Activated CD8-positive, alpha-beta memory T cell treated with anti-CD3 and anti-CD28 coated beads for 4 hours (primary cell): ENCODE data around the gene CIB2.
A peak's percentile ranks its signal among the peaks of the same experiment; 100 is the strongest.

Experiments
- DNase-seq, 2 donors: peaks; one replicate each; pipeline ENCODE4 v3.0.0-alpha.2; 2020; ENCODE audit warnings: low read depth in 2 of 2

Gene CIB2

GRCh38 chr15:78149068-78149804, 18.0 kb upstream of the CIB2 start, which contains the start of gene IDH3A:
Gene IDH3A, plus strand, starts transcription at chr15:78149362. Its CDS starts 42 bp downstream, at chr15:78149404.
- peak; percentile 99 to 100 for DNase-seq

- DNase-seq = no peak
These were observed 17.3 kb upstream of the CIB2 start for GRCh38 chr15:78148392-78149067.

- DNase-seq = no peak
These were observed 16.3 kb upstream of the CIB2 start for GRCh38 chr15:78147566-78147965.

DNA sequence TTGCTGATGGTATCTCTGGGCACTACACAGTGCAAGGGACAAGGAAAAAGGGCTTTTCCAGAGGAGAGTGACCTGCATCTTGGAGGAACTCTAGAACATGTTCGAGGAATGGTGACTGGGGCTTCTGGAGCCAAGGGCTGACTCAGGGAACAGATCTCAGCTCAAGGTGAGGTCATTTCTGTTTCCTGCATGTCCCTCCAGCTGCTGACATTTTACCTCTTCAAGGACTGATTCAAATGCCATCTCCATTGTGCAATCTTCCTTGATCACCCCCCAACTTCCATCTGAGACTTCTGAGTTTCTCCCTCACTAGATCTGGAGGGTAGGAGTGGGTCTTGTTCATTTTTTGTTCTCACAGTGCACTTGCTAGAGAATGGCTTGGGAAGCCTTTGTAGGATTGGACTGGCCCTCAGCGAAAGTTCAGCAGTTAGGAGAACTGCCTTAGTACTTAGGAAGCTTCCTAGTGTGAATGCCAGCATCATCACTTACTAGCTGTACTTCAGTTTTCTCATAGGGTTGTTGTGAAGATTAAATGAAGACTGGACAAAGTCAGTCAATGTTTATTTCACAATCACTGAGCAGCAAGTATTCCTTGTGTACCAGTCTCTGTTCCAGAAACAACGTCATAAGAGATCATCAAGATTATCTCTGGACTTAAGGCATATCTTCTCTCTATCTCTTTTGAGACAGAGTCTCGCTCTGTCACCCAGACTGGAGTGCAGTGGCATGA, 15.3 kb upstream of the CIB2 start:
- no peak for DNase-seq

- DNase-seq = no peak
These were observed 11.1 kb upstream of the CIB2 start for GRCh38 chr15:78142332-78142731.

- DNase-seq = no peak
These were observed 9.0 kb upstream of the CIB2 start for GRCh38 chr15:78140292-78140691.

- DNase-seq = no peak
These were observed 8.3 kb upstream of the CIB2 start for GRCh38 chr15:78139578-78139977.

- DNase-seq = no peak
These were observed 2.6 kb upstream of the CIB2 start for GRCh38 chr15:78133801-78134200.

DNA sequence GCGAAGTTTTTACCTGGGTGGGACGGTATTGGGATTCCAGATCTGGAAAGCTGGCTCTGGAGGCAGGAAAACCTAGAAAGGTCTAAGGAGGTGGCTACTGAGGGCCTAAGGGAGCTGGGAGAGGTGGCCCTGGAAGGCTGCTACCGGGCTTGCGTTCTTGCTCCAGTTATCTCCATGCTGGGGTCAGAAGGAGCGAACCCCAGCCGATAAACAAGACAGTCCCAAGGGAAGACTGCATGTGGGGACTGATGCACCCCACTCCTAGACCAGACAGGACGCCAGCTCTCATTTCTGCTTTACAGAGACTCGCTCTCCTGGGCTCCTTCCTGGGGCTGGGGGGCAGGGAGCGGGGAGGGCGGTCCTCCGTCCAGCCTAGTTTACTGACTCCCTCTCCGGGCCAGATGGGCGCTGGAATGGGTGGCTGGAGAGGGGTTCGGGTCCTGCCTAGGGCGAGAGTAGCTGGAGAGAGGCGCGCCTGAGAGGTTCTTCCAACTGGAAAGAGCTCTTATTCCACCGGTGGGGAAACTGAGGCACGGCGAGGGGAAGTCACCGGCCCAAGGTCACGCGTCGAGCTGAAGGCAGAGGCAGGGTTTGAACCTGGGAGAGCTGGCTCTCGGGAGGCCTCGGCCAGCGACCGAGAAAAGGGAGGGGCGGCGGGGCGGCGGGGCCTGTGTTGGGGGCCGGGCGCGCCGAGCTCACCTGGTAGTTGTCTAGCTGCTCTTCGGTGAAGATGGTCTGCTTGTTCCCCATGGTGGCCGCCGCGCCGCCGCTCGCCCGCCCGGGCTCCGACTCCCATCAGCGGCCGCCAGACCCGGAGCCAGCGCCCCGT, 565 bp downstream of the CIB2 start:
- no peak for DNase-seq

DNA sequence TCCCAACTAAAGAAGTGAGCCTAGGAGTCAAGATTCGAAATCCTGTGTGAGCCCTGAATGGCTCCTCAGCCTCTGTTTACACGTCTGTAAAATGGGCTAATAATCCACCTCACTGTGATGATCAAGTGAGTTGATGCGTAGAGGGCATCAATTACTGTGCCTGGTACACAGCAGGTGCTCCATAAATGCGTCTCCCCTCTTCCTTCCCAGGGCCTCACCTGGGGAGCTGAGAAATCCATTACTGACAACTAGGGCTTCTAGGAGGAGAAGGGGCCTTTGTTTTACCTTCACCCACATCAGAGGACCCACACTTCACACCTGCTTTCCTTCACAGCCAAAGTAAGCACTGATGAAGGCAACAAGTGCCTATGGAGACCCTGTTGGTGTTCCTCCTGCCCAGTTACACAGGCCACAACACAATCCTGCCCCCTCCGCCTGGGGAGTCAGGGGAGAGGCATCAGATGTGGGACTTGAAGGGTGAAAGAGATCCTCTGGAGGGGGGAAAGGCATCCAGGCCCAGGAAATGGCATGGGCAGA, 1.4 kb downstream of the CIB2 start:
- no peak for DNase-seq

DNA sequence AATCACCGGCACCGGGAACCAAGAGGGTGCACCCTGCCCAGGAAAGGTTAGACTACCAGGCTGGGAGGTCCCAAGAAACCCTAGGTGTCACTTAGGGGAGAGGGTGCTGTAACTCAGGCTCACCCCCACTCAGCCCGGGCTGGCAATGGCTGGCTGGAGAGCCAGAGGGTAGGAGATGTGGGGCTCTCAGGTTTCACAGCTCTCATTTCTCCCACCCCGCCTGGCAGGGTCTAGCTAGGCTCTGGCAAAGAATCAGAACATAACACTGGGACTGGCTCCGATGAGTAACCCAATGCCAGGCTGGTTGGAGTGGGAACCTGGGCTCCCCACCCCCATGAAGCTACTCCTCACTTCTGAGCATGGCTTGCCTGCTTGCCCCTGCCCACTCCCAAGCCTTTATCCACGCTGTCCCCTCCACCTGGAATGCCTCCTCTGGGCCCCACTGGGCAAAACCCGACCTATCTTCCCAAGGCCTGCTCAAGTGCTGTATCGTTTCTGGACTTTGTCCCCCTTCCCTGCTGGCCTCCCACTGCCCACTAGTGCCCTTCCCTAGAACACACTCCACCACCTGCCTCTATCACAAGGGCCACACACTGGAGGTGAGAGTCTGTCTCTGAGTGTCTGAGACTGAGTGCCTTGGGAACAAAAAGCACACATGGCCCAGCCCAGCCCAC, 2.0 kb downstream of the CIB2 start:
- no peak for DNase-seq

DNA sequence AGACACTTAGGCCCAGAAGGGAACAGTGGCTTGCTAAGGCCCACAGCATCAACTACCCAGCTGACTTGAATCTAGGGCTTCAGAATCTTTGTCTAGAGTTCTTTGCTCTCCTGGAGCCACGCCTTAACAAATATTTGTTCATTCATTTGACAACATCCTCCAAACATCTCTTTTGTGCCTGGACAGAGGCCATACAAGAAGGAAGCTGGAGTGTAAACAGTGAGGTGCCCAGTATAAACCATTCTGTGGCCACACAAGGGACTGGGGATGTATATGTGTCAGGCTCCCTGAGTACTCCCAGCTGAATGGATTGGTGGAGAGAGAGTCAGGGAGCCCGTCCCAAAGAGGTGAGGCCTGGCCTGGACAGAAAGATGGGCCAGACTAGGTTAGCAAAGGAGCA, 3.4 kb downstream of the CIB2 start:
- no peak for DNase-seq

- no peak for DNase-seq
These were observed 6.0 kb downstream of the CIB2 start for GRCh38 chr15:78125267-78125666.

DNA sequence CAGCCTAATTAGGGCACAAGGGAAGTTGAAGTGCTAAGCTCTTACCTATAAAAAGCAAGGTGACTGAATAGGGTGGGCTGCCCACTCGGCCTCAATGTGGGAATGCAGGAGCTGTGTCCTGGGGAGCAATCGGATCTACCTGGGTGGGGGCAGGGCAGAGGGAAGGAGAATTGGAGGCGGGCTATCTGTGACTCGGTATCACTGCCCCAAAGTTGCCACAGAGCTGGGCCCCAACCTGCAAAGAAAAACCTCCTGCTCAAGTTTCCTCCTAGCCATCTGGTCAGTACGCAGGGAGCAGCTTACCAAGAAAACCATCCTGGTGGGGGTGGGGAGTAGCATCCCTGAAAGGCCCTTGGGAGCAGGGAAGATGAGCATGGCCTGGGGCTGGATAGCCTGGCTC, 10.7 kb downstream of the CIB2 start:
- no peak for DNase-seq

DNA sequence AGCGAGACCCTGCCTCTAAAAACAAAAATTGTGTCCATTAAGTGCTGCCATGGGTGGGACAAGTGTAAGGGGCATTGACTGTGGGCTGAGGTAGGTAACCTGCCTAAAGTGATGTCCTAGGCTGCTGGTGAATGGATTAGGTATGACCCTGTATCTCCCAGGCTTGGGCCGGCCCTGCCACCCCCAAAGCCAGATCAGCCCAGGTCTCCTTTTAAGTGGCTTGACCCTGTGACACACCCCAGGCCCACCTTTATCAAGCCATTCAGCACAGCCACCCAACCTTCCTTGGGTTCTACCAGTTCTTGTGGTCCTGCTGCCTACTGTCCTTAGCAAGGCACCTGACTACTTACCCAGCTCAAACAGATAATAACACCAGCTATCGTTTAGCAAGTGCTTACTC, 18.7 kb downstream of the CIB2 start:
- no peak for DNase-seq

GRCh38 chr15:78111788-78112187, 19.5 kb downstream of the CIB2 start:
- no peak for DNase-seq

GRCh38 chr15:78110916-78111475, 20.2 kb downstream of the CIB2 start:
- DNase-seq = no peak

- no peak for DNase-seq
These were observed 21.1 kb downstream of the CIB2 start for GRCh38 chr15:78110096-78110495.

DNA sequence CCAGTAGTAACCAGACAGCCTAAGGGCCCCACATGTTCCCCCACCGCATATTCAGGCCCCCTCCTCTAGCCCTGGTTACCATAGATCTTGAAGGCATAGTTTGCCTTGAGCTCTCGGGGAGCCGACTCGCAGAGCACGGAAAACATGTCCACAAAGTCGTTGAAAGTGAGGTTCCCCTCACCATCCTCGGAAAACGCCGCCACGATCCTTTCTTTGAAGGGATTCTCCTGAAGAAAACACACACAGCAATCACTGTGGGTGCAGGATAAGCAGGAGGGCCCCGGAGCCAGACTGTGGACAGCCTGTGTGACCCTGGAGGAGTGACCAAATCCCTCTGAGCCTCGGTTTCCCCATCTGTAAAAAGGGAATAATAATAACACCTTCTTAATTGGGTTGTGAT, 22.1 kb downstream of the CIB2 start:
- no peak for DNase-seq

- DNase-seq = peak; percentile 64 to 71
These were observed 22.8 kb downstream of the CIB2 start for GRCh38 chr15:78108300-78109084.
